HEK293T (cell line): ENCODE measurements around the gene CASQ2.

Experiments
- FOXM1 ChIP-seq: fragments of 450-650 bp; IDR thresholded peaks from 2 replicates; pipeline ENCODE4 v1.6.1; 2017; ENCODE audit warnings: mild to moderate bottlenecking, borderline replicate concordance
- HDGF ChIP-seq: fragments of 450-650 bp; IDR thresholded peaks from 2 replicates; pipeline ENCODE4 v1.6.1; 2017; ENCODE audit warnings: antibody characterized with exemption, borderline replicate concordance
- SP1 ChIP-seq: fragments of 450-650 bp; IDR thresholded peaks from 2 replicates; pipeline ENCODE4 v1.6.1; 2017

DNA sequence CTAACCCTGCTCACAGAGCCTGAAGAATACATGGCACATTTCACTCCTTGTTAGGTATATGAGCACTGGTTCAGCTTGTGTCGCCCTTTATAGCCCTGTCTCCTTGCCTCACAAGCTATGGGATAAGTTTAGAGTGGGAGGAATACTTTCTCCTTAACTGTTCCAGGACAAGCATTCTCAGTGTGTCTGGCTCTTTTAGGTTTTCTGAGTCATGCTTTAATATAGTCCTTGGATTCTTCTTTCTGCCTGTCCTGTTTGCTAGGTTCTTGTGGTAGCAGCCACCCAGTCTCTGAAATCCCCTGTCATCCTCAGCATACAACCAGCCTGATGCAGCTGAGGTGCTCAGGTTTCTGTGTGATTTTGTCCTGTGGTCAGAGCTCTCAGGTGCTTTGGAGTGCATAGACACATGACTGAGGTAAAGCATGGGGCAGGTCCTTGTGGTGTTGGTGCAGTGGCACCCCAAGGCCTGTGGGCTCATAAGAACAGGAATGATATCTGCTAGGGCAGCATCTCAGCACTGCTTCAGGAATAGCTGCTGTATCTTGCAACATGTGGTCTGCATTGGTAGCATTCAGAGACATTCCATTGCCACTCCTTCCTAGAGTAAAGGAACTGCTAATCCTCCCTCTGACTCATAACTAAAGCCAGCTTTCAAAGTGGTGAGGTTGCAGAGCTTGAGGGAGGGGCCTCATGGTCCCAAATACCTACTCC, 14.2 kb upstream of the CASQ2 start:
- TF ChIP-seq SP1 (no peak), FOXM1 (no peak), HDGF (no peak)
